HepG2 (cell line): ENCODE results near the gene ATRN. TPM values are rescaled to one million over a fixed set of nuclear protein-coding genes. Genes with fewer than 3 reads are reported as not detected.

Experiments used
- ASH2L ChIP-seq: fragments of 300-600, 200-600 bp; sonication (generic); IDR thresholded peaks from 2 replicates; pipeline ENCODE4 v1.7.0; 2017; ENCODE audit warnings: low read depth, mild to moderate bottlenecking, moderate library complexity, mixed read lengths, low read length; ENCODE audit not compliant: insufficient read length
- BRD4 ChIP-seq: sonication (generic); formaldehyde crosslinking; IDR thresholded peaks from 2 replicates; pipeline ENCODE4 v1.4.0; 2020; ENCODE audit warnings: missing genetic modification reagents
- E2F5 ChIP-seq: sonication (generic); formaldehyde crosslinking; conservative IDR thresholded peaks from 2 replicates; pipeline ENCODE4 v1.4.0; 2020; ENCODE audit warnings: missing genetic modification reagents
- EED ChIP-seq: sonication (generic); formaldehyde crosslinking; IDR thresholded peaks from 2 replicates; pipeline ENCODE4 v1.5.0; 2020; ENCODE audit warnings: mild to moderate bottlenecking, missing genetic modification reagents
- ELF3 ChIP-seq: IDR thresholded peaks from 2 replicates; pipeline ENCODE4 v1.6.1; 2016; ENCODE audit warnings: missing genetic modification reagents, missing compliant biosample characterization
- FOXM1 ChIP-seq: sonication (generic); formaldehyde crosslinking; IDR thresholded peaks from 2 replicates; pipeline ENCODE4 v1.5.0; 2020; ENCODE audit warnings: missing genetic modification reagents
- HCFC1 ChIP-seq: fragments of 150-350 bp; IDR thresholded peaks from 2 replicates; pipeline ENCODE4 v1.6.1; 2014; ENCODE audit warnings: low read depth, low read length
- IRF2 ChIP-seq: IDR thresholded peaks from 2 replicates; pipeline ENCODE4 v1.6.1; 2018; ENCODE audit warnings: missing genetic modification reagents, missing compliant biosample characterization
- IRX3 ChIP-seq: sonication (generic); formaldehyde crosslinking; IDR thresholded peaks from 2 replicates; pipeline ENCODE4 v1.8.1; 2023; ENCODE audit warnings: mild to moderate bottlenecking, low read depth, missing genetic modification reagents, borderline replicate concordance
- JUNB ChIP-seq: sonication (generic); formaldehyde crosslinking; IDR thresholded peaks from 2 replicates; pipeline ENCODE4 v1.8.0; 2022; ENCODE audit warnings: missing genetic modification reagents, mild to moderate bottlenecking, borderline replicate concordance
- MTF1 ChIP-seq: sonication (generic); formaldehyde crosslinking; IDR thresholded peaks from 2 replicates; pipeline ENCODE4 v1.5.0; 2020; ENCODE audit warnings: missing genetic modification reagents
- MXI1 ChIP-seq: IDR thresholded peaks from 3 replicates; pipeline ENCODE4 v1.6.1; 2012; ENCODE audit warnings: low read depth, low read length, inconsistent platforms, borderline replicate concordance
- NR1H2 ChIP-seq: sonication (generic); formaldehyde crosslinking; IDR thresholded peaks from 2 replicates; pipeline ENCODE4 v1.8.1; 2022; ENCODE audit warnings: low read depth, missing genetic modification reagents, borderline replicate concordance
- SNAI1 ChIP-seq: sonication (generic); formaldehyde crosslinking; IDR thresholded peaks from 2 replicates; pipeline ENCODE4 v1.5.0; 2020; ENCODE audit warnings: mild to moderate bottlenecking, missing genetic modification reagents, borderline replicate concordance
- SNRNP70 ChIP-seq: fragments of 200-400 bp; formaldehyde crosslinking; IDR thresholded peaks from 2 replicates; pipeline ENCODE4 v1.6.1; 2017; ENCODE audit warnings: mild to moderate bottlenecking, low read depth, low read length, moderate library complexity
- SPEN ChIP-seq: sonication (generic); formaldehyde crosslinking; IDR thresholded peaks from 2 replicates; pipeline ENCODE4 v1.5.1; 2020; ENCODE audit warnings: low read depth, mild to moderate bottlenecking, missing genetic modification reagents
- SRY ChIP-seq: sonication (generic); formaldehyde crosslinking; IDR thresholded peaks from 2 replicates; pipeline ENCODE4 v1.8.0; 2022; ENCODE audit warnings: mild to moderate bottlenecking, missing genetic modification reagents
- ZBTB7A ChIP-seq: sonication (generic); formaldehyde crosslinking; IDR thresholded peaks from 2 replicates; pipeline ENCODE4 v1.8.0; 2022; ENCODE audit warnings: mild to moderate bottlenecking, missing genetic modification reagents
- ZFY ChIP-seq: sonication (generic); formaldehyde crosslinking; IDR thresholded peaks from 2 replicates; pipeline ENCODE4 v1.4.0; 2020; ENCODE audit warnings: missing genetic modification reagents
- ZNF207 ChIP-seq: fragments of 450-650 bp; IDR thresholded peaks from 2 replicates; pipeline ENCODE4 v1.6.1; 2016; ENCODE audit warnings: antibody characterized with exemption, borderline replicate concordance
- ZNF576 ChIP-seq: sonication (generic); formaldehyde crosslinking; IDR thresholded peaks from 2 replicates; pipeline ENCODE4 v1.4.0; 2020; ENCODE audit warnings: mild to moderate bottlenecking, missing genetic modification reagents
- ZNF629 ChIP-seq: sonication (generic); formaldehyde crosslinking; conservative IDR thresholded peaks from 2 replicates; pipeline ENCODE4 v1.5.0; 2020; ENCODE audit warnings: missing genetic modification reagents
- polyA plus RNA-seq, 8 experiments: library from polyadenylated mRNA; depleted of rRNA in 3 of 8; stranded (reverse) in 7 of 8; unstranded in 1 of 8; fragments of >200 nt; fragmentation: Illumina TruSeq in 4 of 8; extraction: Trizol in 4 of 8; gene quantifications; 2 replicates each; pipeline versions ENCODE4 v1.2.1 to v1.2.3, GENCODE V29; 2011 to 2016; ENCODE audit warnings: low read depth in 4 of 8, missing spikeins in 1 of 8, mixed read lengths in 1 of 8; ENCODE audit not compliant: insufficient read depth in 1 of 8
- total RNA-seq, 5 experiments: library from RNA; depleted of rRNA; stranded (reverse); fragments of >200 nt; fragmentation: Illumina TruSeq; extraction: Trizol; gene quantifications; 2 replicates each; pipeline ENCODE4 v1.2.3, GENCODE V29; 2016; ENCODE audit warnings: low read depth in 1 of 5
- TF ChIP-seq, protein P1 (sequence below): sonication (generic); formaldehyde crosslinking; IDR thresholded peaks from 2 replicates; pipeline ENCODE4 v1.5.1; 2020; ENCODE audit warnings: mild to moderate bottlenecking, missing genetic modification reagents, borderline replicate concordance
- TF ChIP-seq, protein P2 (sequence below): sonication (generic); formaldehyde crosslinking; IDR thresholded peaks from 2 replicates; pipeline ENCODE4 v1.4.0; 2020; ENCODE audit warnings: low read depth, mild to moderate bottlenecking, missing genetic modification reagents
- TF ChIP-seq, protein P3 (sequence below): sonication (generic); formaldehyde crosslinking; IDR thresholded peaks from 2 replicates; pipeline ENCODE4 v1.5.0; 2020; ENCODE audit warnings: mild to moderate bottlenecking, missing genetic modification reagents

Gene ATRN
- total and polyA plus RNA-seq, 2 of the 13 experiments (the other 11 are each of a cell fraction or from before 2014, with no cell fraction given), result 44.2 to 81.1 TPM

GRCh38 chr20:3658716-3659491 is 188.1 kb downstream of the ATRN start (continued):
- TF ChIP-seq SRY (CRISPR knock-in tag) (no peak; the same call in 1 of the 2 replicates), EED (0 out of 2 replicates have a peak, but pooled peaks have one; percentile 26), HCFC1 (peak; percentile 87), MTF1 (CRISPR knock-in tag) (no peak), ELF3 (CRISPR knock-in tag) (peak; percentile 56; the same call in 1 of the 2 replicates), ASH2L (no peak), NR1H2 (CRISPR knock-in tag) (no peak), ZFY (CRISPR knock-in tag) (peak; percentile 62; the same call in 1 of the 2 replicates), ZNF576 (CRISPR knock-in tag) (no peak), IRX3 (CRISPR knock-in tag) (no peak; the same call in 1 of the 2 replicates), E2F5 (CRISPR knock-in tag) (no peak), MXI1 (peak; percentile 34; the same call in 1 of the 3 replicates), FOXM1 (no peak), JUNB (CRISPR knock-in tag) (no peak), ZNF207 (no peak), ZBTB7A (CRISPR knock-in tag) (peak; percentile 98), SPEN (CRISPR knock-in tag) (peak; percentile 34; the same call in 1 of the 2 replicates), SNRNP70 (no peak), IRF2 (CRISPR knock-in tag) (peak; percentile 93), BRD4 (CRISPR knock-in tag) (no peak), ZNF629 (CRISPR knock-in tag) (no peak), SNAI1 (CRISPR knock-in tag) (0 out of 2 replicates have a peak, but pooled peaks have one; percentile 21)
- TF ChIP-seq, protein P1, sequence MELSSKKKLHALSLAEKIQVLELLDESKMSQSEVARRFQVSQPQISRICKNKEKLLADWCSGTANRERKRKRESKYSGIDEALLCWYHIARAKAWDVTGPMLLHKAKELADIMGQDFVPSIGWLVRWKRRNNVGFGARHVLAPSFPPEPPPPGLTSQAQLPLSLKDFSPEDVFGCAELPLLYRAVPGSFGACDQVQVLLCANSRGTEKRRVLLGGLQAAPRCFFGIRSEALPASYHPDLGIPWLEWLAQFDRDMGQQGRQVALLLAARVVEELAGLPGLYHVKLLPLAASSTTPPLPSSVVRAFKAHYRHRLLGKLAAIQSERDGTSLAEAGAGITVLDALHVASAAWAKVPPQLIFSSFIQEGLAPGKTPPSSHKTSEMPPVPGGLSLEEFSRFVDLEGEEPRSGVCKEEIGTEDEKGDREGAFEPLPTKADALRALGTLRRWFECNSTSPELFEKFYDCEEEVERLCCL (CRISPR knock-in tag), result no peak
- TF ChIP-seq, protein P2, sequence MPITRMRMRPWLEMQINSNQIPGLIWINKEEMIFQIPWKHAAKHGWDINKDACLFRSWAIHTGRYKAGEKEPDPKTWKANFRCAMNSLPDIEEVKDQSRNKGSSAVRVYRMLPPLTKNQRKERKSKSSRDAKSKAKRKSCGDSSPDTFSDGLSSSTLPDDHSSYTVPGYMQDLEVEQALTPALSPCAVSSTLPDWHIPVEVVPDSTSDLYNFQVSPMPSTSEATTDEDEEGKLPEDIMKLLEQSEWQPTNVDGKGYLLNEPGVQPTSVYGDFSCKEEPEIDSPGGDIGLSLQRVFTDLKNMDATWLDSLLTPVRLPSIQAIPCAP (CRISPR knock-in tag), result no peak
- TF ChIP-seq, protein P3, sequence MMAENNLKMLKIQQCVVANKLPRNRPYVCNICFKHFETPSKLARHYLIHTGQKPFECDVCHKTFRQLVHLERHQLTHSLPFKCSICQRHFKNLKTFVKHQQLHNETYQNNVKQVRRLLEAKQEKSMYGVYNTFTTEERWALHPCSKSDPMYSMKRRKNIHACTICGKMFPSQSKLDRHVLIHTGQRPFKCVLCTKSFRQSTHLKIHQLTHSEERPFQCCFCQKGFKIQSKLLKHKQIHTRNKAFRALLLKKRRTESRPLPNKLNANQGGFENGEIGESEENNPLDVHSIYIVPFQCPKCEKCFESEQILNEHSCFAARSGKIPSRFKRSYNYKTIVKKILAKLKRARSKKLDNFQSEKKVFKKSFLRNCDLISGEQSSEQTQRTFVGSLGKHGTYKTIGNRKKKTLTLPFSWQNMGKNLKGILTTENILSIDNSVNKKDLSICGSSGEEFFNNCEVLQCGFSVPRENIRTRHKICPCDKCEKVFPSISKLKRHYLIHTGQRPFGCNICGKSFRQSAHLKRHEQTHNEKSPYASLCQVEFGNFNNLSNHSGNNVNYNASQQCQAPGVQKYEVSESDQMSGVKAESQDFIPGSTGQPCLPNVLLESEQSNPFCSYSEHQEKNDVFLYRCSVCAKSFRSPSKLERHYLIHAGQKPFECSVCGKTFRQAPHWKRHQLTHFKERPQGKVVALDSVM (CRISPR knock-in tag), result peak; percentile 70; the same call in 1 of the 2 replicates
